ENCODE data around the gene MAP3K8. TPM values are rescaled to one million over a fixed set of nuclear protein-coding genes. Genes with fewer than 3 reads are reported as not detected.
"Not testable (repeated sequence)": the region's sequence is repeated elsewhere in the genome, so short reads cannot be mapped to it uniquely, and the experiment has no call there.

The MAP3K8 gene
- total RNA-seq, 1 experiment from 2014 or later: 4.8 TPM

- BruUV-seq (replicated peaks): TSS peak; percentile 54
- ChIA-PET CTCF (no interaction called here), POLR2A (interaction anchor here (0.7 kb wide), 1 partner anchor 26 kb away, joined by 3 read pairs; no protein-coding TSS in a partner anchor)
- H3K9me3 ChIP-seq (ENCODE audit: control insufficient read depth, insufficient read depth, low read depth, low read length): no peaks in the 10 kb centered on the region
- in situ Hi-C loops (cut with HindIII; ENCODE audit: low pct_unique_long_range_greater_than_20kb, low sequenced_read_pairs): no loop called here
- H3K4me3 ChIP-seq (ENCODE audit: low read depth in 2 of 2, low read length in 2 of 2): peak overlapping the region; percentile 66 to 79
- no peak for TF ChIP-seq TCF7L2 (IDR thresholded peaks at IDR 0.05; ENCODE audit: low read depth, low read length)
- TF ChIP-seq POLR2AphosphoS5 (IDR thresholded peaks at IDR 0.05; ENCODE audit: low read depth, low read length): no peak
- TF ChIP-seq, protein P1, sequence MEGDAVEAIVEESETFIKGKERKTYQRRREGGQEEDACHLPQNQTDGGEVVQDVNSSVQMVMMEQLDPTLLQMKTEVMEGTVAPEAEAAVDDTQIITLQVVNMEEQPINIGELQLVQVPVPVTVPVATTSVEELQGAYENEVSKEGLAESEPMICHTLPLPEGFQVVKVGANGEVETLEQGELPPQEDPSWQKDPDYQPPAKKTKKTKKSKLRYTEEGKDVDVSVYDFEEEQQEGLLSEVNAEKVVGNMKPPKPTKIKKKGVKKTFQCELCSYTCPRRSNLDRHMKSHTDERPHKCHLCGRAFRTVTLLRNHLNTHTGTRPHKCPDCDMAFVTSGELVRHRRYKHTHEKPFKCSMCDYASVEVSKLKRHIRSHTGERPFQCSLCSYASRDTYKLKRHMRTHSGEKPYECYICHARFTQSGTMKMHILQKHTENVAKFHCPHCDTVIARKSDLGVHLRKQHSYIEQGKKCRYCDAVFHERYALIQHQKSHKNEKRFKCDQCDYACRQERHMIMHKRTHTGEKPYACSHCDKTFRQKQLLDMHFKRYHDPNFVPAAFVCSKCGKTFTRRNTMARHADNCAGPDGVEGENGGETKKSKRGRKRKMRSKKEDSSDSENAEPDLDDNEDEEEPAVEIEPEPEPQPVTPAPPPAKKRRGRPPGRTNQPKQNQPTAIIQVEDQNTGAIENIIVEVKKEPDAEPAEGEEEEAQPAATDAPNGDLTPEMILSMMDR (IDR thresholded peaks at IDR 0.05): no peak
- no peak for TF ChIP-seq REST (IDR thresholded peaks at IDR 0.05; ENCODE audit: insufficient read depth in 1 of 2, low read depth in 2 of 2, low read length in 1 of 2)
- no peak for TF ChIP-seq SIN3A (IDR thresholded peaks at IDR 0.05; ENCODE audit: borderline replicate concordance, insufficient read depth, low read depth, low read length)
- ATAC-seq (no peak), DNase-seq (ENCODE audit: low read depth, low spot score) (no peak)
- H3K27me3 ChIP-seq (ENCODE audit: control insufficient read depth, insufficient read depth, low read length): no peaks in the 10 kb centered on the region
- peak overlapping the region; percentile 85 for H3K27ac ChIP-seq (ENCODE audit: low read length)
- no peaks in the 10 kb centered on the region; the same call in 1 of the 2 replicates for H3K36me3 ChIP-seq (ENCODE audit: control insufficient read depth, insufficient read depth, low read length)
- intact Hi-C loops (cut with micrococcal nuclease; ENCODE audit: unreplicated experiment): no loop called here
- H3K4me1 ChIP-seq (ENCODE audit: control insufficient read depth, insufficient read depth, low read length): peaks cover 27% of the 10 kb centered on the region
Measured at GRCh38 chr10:30435073-30435422, 1.1 kb downstream of the MAP3K8 start.

GRCh38 chr10:30435499-30436167, 1.6 kb downstream of the MAP3K8 start:
- intact Hi-C loops (cut with micrococcal nuclease; ENCODE audit: unreplicated experiment); in situ Hi-C loops (cut with HindIII; ENCODE audit: low pct_unique_long_range_greater_than_20kb, low sequenced_read_pairs); BruUV-seq (replicated peaks); H3K9me3 ChIP-seq (ENCODE audit: control insufficient read depth, insufficient read depth, low read depth, low read length); POLR2A ChIA-PET; H3K36me3 ChIP-seq (ENCODE audit: control insufficient read depth, insufficient read depth, low read length); ATAC-seq; H3K27me3 ChIP-seq (ENCODE audit: control insufficient read depth, insufficient read depth, low read length); DNase-seq (ENCODE audit: low read depth, low spot score): not testable (repeated sequence)
- H3K4me3 ChIP-seq (ENCODE audit: low read depth in 2 of 2, low read length in 2 of 2): peak overlapping the region; percentile 66 to 79
- H3K4me1 ChIP-seq (ENCODE audit: control insufficient read depth, insufficient read depth, low read length): peaks cover 27% of the 10 kb centered on the region
- H3K27ac ChIP-seq (ENCODE audit: low read length): peak overlapping the region; percentile 85
- CTCF ChIA-PET: interaction anchor here (0.7 kb wide), 2 partner anchors 11 to 433 kb away, joined by 3 to 4 read pairs; no protein-coding TSS in a partner anchor

DNA sequence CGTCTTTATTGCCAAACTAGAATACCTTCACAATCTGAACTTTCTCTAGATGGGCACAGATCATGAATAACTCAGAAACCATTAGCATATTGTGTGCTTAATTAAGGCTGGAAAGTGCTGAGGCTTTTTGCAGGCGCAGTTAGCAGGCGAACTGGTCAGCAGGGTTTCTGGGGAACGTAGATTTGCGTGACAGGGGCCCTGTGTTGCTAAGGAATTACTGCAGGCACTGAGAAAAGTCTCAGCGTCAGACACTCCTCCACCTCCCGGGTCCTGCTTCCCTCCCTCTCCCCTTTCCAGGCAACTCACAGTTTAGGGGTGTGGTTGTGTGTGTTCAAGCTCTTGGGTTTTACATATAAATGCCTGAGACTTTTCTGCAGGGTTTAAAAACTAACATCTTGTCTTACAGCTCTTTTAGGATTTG, 2.2 kb downstream of the MAP3K8 start:
- H3K4me1 ChIP-seq (ENCODE audit: control insufficient read depth, insufficient read depth, low read length): peaks cover 27% of the 10 kb centered on the region
- TF ChIP-seq SIN3A (IDR thresholded peaks at IDR 0.05; ENCODE audit: borderline replicate concordance, insufficient read depth, low read depth, low read length) (no peak), TCF7L2 (IDR thresholded peaks at IDR 0.05; ENCODE audit: low read depth, low read length) (no peak), REST (IDR thresholded peaks at IDR 0.05; ENCODE audit: insufficient read depth in 1 of 2, low read depth in 2 of 2, low read length in 1 of 2) (no peak), POLR2AphosphoS5 (IDR thresholded peaks at IDR 0.05; ENCODE audit: low read depth, low read length) (no peak)
- TF ChIP-seq, protein P1 (IDR thresholded peaks at IDR 0.05): no peak
- no peak for DNase-seq (ENCODE audit: low read depth, low spot score)
- intact Hi-C loops (cut with micrococcal nuclease; ENCODE audit: unreplicated experiment) (no loop called here), in situ Hi-C loops (cut with HindIII; ENCODE audit: low pct_unique_long_range_greater_than_20kb, low sequenced_read_pairs) (no loop called here)
- H3K36me3 ChIP-seq (ENCODE audit: control insufficient read depth, insufficient read depth, low read length): no peaks in the 10 kb centered on the region; the same call in 1 of the 2 replicates
- peak overlapping the region; percentile 85 for H3K27ac ChIP-seq (ENCODE audit: low read length)
- H3K9me3 ChIP-seq (ENCODE audit: control insufficient read depth, insufficient read depth, low read depth, low read length): no peaks in the 10 kb centered on the region
- ATAC-seq: no peak
- ChIA-PET CTCF (interaction anchor here (0.7 kb wide), 2 partner anchors 10 to 433 kb away, joined by 3 to 4 read pairs; no protein-coding TSS in a partner anchor), POLR2A (no interaction called here)
- no peaks in the 10 kb centered on the region for H3K27me3 ChIP-seq (ENCODE audit: control insufficient read depth, insufficient read depth, low read length)
- peak overlapping the region; percentile 66 to 79 for H3K4me3 ChIP-seq (ENCODE audit: low read depth in 2 of 2, low read length in 2 of 2)
- BruUV-seq (replicated peaks): no TSS peak

All from Panc1 (cell line).